KMS-11 (cell line): ENCODE data around the gene CHCHD6.

Source experiments
- H2AFZ ChIP-seq: fragments of 200-600 bp; sonication (generic); 2 replicates; pipeline ENCODE4 v1.6.1; 2016; ENCODE audit warnings: antibody characterized with exemption, mixed run types, low read depth
- H3K27ac ChIP-seq: fragments of 200-600 bp; sonication (generic); 2 replicates; pipeline ENCODE4 v1.6.1; 2016; ENCODE audit warnings: mild to moderate bottlenecking, mixed run types
- H3K27me3 ChIP-seq: fragments of 200-600 bp; sonication (generic); 2 replicates; pipeline ENCODE4 v1.6.1; 2017; ENCODE audit warnings: mild to moderate bottlenecking, low read depth, mixed run types, moderate library complexity; ENCODE audit not compliant: insufficient read depth
- H3K36me3 ChIP-seq: fragments of 200-600 bp; sonication (generic); 2 replicates; pipeline ENCODE4 v1.6.1; 2017; ENCODE audit warnings: mild to moderate bottlenecking, mixed run types; ENCODE audit not compliant: insufficient read depth
- H3K4me1 ChIP-seq: fragments of 200-600 bp; sonication (generic); 2 replicates; pipeline ENCODE4 v1.6.1; 2016; ENCODE audit warnings: mild to moderate bottlenecking, low read depth, mixed run types; ENCODE audit not compliant: poor library complexity, severe bottlenecking
- H3K4me2 ChIP-seq: fragments of 200-600 bp; sonication (generic); 2 replicates; pipeline ENCODE4 v1.7.0; 2016; ENCODE audit warnings: mild to moderate bottlenecking, mixed run types
- H3K4me3 ChIP-seq: fragments of 200-600 bp; sonication (generic); IDR thresholded peaks from 2 replicates; pipeline ENCODE4 v1.6.1; 2017; ENCODE audit warnings: low read depth, low read length, mixed read lengths; ENCODE audit not compliant: insufficient read depth
- H3K79me2 ChIP-seq: fragments of 200-600 bp; sonication (generic); 2 replicates; pipeline ENCODE4 v1.6.1; 2016; ENCODE audit warnings: low read depth, mixed run types; ENCODE audit not compliant: insufficient read depth
- H3K9ac ChIP-seq: fragments of 200-600 bp; sonication (generic); 2 replicates; pipeline ENCODE4 v1.6.1; 2016; ENCODE audit warnings: mild to moderate bottlenecking, mixed run types
- H4K20me1 ChIP-seq: fragments of 200-600 bp; sonication (generic); 2 replicates; pipeline ENCODE4 v1.6.1; 2016; ENCODE audit warnings: mild to moderate bottlenecking, mixed run types; ENCODE audit not compliant: insufficient read depth
- TF ChIP-seq, protein P1 (sequence below): fragments of 200-600 bp; sonication (generic); conservative IDR thresholded peaks from 2 replicates; pipeline ENCODE4 v1.6.1; 2017; ENCODE audit warnings: low read depth, mild to moderate bottlenecking, antibody characterized with exemption, low read length, moderate library complexity, mixed read lengths

Gene CHCHD6

GRCh38 chr3:126948980-126949535, 245.0 kb downstream of the CHCHD6 start:
- no peaks in the 10 kb centered on the region for H3K27me3 ChIP-seq
- H4K20me1 ChIP-seq = no peaks in the 10 kb centered on the region
- H3K4me2 ChIP-seq = no peak overlapping the region

DNA sequence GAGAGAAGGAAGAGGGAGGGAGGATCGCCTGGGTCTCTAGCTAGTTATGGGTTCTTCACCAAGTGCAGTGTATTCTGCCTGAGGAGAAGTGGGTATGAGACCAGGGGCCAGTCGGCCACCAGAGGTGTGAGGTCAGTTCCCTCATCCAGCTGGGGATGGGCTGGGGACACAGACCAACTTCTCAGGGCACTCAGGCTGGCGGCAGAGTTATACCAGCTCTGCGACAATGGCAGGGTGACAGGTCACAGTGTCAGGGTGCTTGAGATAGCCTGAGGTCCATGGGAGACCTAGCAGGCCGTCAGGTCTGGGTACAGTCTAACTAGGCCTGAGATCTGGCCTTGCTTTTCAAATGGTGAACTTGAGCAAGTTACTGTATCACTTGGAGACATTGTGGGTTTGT, 247.5 kb downstream of the CHCHD6 start:
- Histone ChIP-seq H3K4me2 (no peak overlapping the region), H3K27ac (no peak overlapping the region), H3K9ac (no peak overlapping the region), H3K36me3 (no peaks in the 10 kb centered on the region; the same call in 1 of the 2 replicates), H3K4me3 (no peak overlapping the region), H3K27me3 (no peaks in the 10 kb centered on the region), H3K4me1 (no peaks in the 10 kb centered on the region), H3K79me2 (no peaks in the 10 kb centered on the region), H2AFZ (no peak overlapping the region), H4K20me1 (no peaks in the 10 kb centered on the region)
- TF ChIP-seq, protein P1, sequence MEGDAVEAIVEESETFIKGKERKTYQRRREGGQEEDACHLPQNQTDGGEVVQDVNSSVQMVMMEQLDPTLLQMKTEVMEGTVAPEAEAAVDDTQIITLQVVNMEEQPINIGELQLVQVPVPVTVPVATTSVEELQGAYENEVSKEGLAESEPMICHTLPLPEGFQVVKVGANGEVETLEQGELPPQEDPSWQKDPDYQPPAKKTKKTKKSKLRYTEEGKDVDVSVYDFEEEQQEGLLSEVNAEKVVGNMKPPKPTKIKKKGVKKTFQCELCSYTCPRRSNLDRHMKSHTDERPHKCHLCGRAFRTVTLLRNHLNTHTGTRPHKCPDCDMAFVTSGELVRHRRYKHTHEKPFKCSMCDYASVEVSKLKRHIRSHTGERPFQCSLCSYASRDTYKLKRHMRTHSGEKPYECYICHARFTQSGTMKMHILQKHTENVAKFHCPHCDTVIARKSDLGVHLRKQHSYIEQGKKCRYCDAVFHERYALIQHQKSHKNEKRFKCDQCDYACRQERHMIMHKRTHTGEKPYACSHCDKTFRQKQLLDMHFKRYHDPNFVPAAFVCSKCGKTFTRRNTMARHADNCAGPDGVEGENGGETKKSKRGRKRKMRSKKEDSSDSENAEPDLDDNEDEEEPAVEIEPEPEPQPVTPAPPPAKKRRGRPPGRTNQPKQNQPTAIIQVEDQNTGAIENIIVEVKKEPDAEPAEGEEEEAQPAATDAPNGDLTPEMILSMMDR = no peak

More at GRCh38 chr3:126948980-126949535, 245.0 kb downstream of the CHCHD6 start:
- H2AFZ ChIP-seq = no peak overlapping the region
- H3K4me3 ChIP-seq = no peak overlapping the region
- no peaks in the 10 kb centered on the region; the same call in 1 of the 2 replicates for H3K36me3 ChIP-seq
- H3K79me2 ChIP-seq = no peaks in the 10 kb centered on the region
- TF ChIP-seq, protein P1 = no peak
- no peak overlapping the region for H3K27ac ChIP-seq
- no peaks in the 10 kb centered on the region for H3K4me1 ChIP-seq
- no peak overlapping the region for H3K9ac ChIP-seq

DNA sequence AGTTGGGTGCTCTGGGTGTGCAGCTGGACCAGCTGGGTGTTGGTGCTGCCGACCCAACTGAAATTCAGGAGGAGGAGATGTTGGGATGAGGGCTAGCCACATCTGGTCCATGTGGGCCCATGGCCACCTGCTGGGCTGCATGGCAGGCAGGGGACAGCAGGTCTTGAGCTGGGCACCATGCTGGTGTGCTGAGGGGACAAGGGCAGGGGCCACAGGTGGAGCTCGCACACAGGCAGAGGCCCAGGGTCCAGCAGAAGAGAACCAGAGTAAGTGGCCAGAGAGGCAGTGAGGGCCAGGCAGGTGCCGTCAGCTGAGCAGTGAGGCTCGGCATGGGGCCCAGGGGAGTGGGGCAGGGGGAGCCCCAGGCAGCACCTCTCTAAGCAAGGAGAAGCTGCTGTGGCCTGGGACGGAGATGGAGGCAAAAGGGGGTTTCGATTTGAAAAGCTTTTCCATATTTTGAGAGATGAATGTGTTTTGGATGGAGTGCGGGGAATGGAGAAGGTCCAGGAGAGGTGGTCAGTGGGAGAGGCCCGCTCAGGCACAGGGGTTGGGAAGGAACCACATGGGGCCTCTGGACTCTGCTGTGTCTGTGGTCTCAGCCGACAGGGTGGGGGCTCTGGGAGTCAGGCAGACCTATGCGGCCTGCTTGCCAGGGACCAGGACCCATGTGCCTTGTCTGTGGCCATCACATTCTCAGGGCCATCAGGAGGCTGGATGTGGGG, 248.4 kb downstream of the CHCHD6 start:
- H3K4me1 ChIP-seq = no peaks in the 10 kb centered on the region
- no peaks in the 10 kb centered on the region; the same call in 1 of the 2 replicates for H3K36me3 ChIP-seq
- no peaks in the 10 kb centered on the region for H3K79me2 ChIP-seq
- H3K9ac ChIP-seq = no peak overlapping the region
- no peaks in the 10 kb centered on the region for H4K20me1 ChIP-seq
- TF ChIP-seq, protein P1 = no peak
- H3K4me3 ChIP-seq = no peak overlapping the region
- H3K27ac ChIP-seq = no peak overlapping the region
- no peaks in the 10 kb centered on the region for H3K27me3 ChIP-seq
- no peak overlapping the region for H2AFZ ChIP-seq
- no peak overlapping the region for H3K4me2 ChIP-seq

- Histone ChIP-seq H2AFZ (no peak overlapping the region), H3K4me3 (no peak overlapping the region), H3K9ac (no peak overlapping the region), H3K36me3 (no peaks in the 10 kb centered on the region), H3K4me1 (no peaks in the 10 kb centered on the region), H3K79me2 (no peaks in the 10 kb centered on the region), H4K20me1 (no peaks in the 10 kb centered on the region), H3K4me2 (no peak overlapping the region), H3K27ac (no peak overlapping the region), H3K27me3 (no peaks in the 10 kb centered on the region)
- TF ChIP-seq, protein P1 = no peak
Observed at GRCh38 chr3:126952983-126953660, 249.1 kb downstream of the CHCHD6 start.
